ENCODE data around the gene SAA1. TPM values are rescaled to one million over a fixed set of nuclear protein-coding genes. Genes with fewer than 3 reads are reported as not detected.
A peak's percentile ranks its signal among the peaks of the same experiment; 100 is the strongest.

Gene SAA1
- total RNA-seq (2013; cell fraction: nucleolus; rRNA removed), result not detected in 2 replicates
- not detected in 2 replicates for total RNA-seq (2014; rRNA removed)
- total RNA-seq (2014; rRNA removed; fragmentation: Illumina TruSeq; extraction: Trizol), result not detected in 2 replicates
- total RNA-seq (2021), result 5.5 and 6.9 TPM in 2 replicates
- polyA plus RNA-seq (2011; ENCODE audit: low read depth), result not detected
- not detected in 2 replicates for polyA plus RNA-seq (2011; rRNA removed)
- not detected in 2 replicates for polyA plus RNA-seq (2011; cell fraction: cytosol; rRNA removed)
- polyA plus RNA-seq (2011; cell fraction: nucleus; rRNA removed), result not detected in 2 replicates
- not detected in 2 replicates for polyA plus RNA-seq (2012)
- polyA plus RNA-seq (2014; fragmentation: Illumina TruSeq; extraction: Trizol), result not detected in 2 replicates
- polyA plus RNA-seq (2014; fragmentation: Nextera tagmentation; extraction: Ambion mirVana), result not detected
- polyA plus RNA-seq (2014; rRNA removed), result not detected in 2 replicates
- polyA plus RNA-seq (2016; fragmentation: Nextera tagmentation; extraction: Ambion mirVana), result under 1 TPM in 1 of 2 experiments, not detected in 1; 0.36 TPM
- not detected in 2 replicates for polyA minus RNA-seq (2011; rRNA and poly(A)+ RNA removed)
- not detected in 2 replicates for polyA minus RNA-seq (2011; cell fraction: cytosol; rRNA and poly(A)+ RNA removed)
- polyA minus RNA-seq (2011; cell fraction: nucleus; rRNA and poly(A)+ RNA removed), result not detected in 2 replicates
- percentile 27 among the genes with signal in this experiment for Bru-seq, nascent RNA
- percentile 14 among the genes with signal in this experiment for BruChase-seq, experiment 1, labeled RNA remaining after a 6-hour chase
- BruChase-seq, experiment 2, labeled RNA remaining after a 2-hour chase, result percentile 24 among the genes with signal in this experiment
- long read RNA-seq, experiment 1, result 0 reads
- long read RNA-seq, experiment 2, partial matches to known transcripts, result 0 of 2 reads
- long read RNA-seq, experiment 2, other reads (novel, unspliced or antisense), result 2 of 2 reads

DNA sequence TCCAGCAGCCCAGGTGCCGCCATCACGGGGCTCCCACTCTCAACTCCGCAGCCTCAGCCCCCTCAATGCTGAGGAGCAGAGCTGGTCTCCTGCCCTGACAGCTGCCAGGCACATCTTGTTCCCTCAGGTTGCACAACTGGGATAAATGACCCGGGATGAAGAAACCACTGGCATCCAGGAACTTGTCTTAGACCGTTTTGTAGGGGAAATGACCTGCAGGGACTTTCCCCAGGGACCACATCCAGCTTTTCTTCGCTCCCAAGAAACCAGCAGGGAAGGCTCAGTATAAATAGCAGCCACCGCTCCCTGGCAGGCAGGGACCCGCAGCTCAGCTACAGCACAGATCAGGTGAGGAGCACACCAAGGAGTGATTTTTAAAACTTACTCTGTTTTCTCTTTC lies at the start of gene SAA1:
TSS of gene SAA1 (plus strand) at position 316 of the 400 bp plus-strand sequence. CDS start 624 bp downstream, outside the sequence.
- no peaks in the 10 kb centered on the region for H4K20me1 ChIP-seq (ENCODE audit: control insufficient read depth, insufficient read depth)
- H3K36me3 ChIP-seq (ENCODE audit: control insufficient read depth in 2 of 2, insufficient read depth in 2 of 2, low read length in 1 of 2), result no peaks in the 10 kb centered on the region
- BruUV-seq (replicated peaks), result no TSS peak
- no peaks in the 10 kb centered on the region for H3K27me3 ChIP-seq (replicated peaks in 1 of 2; ENCODE audit: control insufficient read depth in 2 of 2, insufficient read depth in 2 of 2, low read length in 1 of 2)
- no peak within 1 kb of the TSS for H3K4me3 ChIP-seq
- H3K9ac ChIP-seq (ENCODE audit: control insufficient read depth, insufficient read depth, low read length), result no peak within 1 kb of the TSS
- no peaks in the 10 kb centered on the region for H3K79me2 ChIP-seq (ENCODE audit: control insufficient read depth, insufficient read depth, low read length)
- no peaks in the 10 kb centered on the region for H3K9me3 ChIP-seq (replicated peaks; ENCODE audit: control insufficient read depth, insufficient read depth, low read length)
- in situ Hi-C loops (cut with MboI), result no loop called here
- 75% methylated on average over 8 of the region's 8 CpGs for WGBS (ENCODE audit: insufficient coverage, insufficient replicate concordance, low lambda C conversion rate, missing lambda C conversion rate)
- CTCF ChIA-PET, result interaction anchor here (1.3 to 1.6 kb wide), 2 partner anchors 19 to 22 kb away, joined by 3 to 15 read pairs; no protein-coding TSS in a partner anchor
- RAD21 ChIA-PET (ENCODE audit: unreplicated experiment), result interaction anchor here (3.0 kb wide), 1 partner anchor 22 kb away, joined by 9 read pairs; no protein-coding TSS in a partner anchor
- SMC1A ChIA-PET (ENCODE audit: uncharacterized antibody, unreplicated experiment), result interaction anchor here (0.8 to 1.0 kb wide), 3 partner anchors 15 to 42 kb away, joined by 3 read pairs; no protein-coding TSS in a partner anchor
- intact Hi-C loops (cut with micrococcal nuclease; ENCODE audit: unreplicated experiment), result no loop called here
- no peak for DNase-seq (ENCODE audit: low read depth, low spot score)
- no peak for FAIRE-seq
- TF ChIP-seq, protein P1, sequence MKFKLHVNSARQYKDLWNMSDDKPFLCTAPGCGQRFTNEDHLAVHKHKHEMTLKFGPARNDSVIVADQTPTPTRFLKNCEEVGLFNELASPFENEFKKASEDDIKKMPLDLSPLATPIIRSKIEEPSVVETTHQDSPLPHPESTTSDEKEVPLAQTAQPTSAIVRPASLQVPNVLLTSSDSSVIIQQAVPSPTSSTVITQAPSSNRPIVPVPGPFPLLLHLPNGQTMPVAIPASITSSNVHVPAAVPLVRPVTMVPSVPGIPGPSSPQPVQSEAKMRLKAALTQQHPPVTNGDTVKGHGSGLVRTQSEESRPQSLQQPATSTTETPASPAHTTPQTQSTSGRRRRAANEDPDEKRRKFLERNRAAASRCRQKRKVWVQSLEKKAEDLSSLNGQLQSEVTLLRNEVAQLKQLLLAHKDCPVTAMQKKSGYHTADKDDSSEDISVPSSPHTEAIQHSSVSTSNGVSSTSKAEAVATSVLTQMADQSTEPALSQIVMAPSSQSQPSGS (IDR thresholded peaks at IDR 0.05; ENCODE audit: low read length), result no peak
- TF ChIP-seq FOS (IDR thresholded peaks at IDR 0.05; ENCODE audit: borderline replicate concordance, extremely low read depth, insufficient read length) (no peak), POLR2A (IDR thresholded peaks at IDR 0.05; ENCODE audit: low read depth, low read length) (no peak), HDAC2 (IDR thresholded peaks at IDR 0.05) (no peak), CBFB (IDR thresholded peaks at IDR 0.05; ENCODE audit: low read depth) (no peak), BHLHE40 (IDR thresholded peaks at IDR 0.05; ENCODE audit: borderline replicate concordance in 1 of 2, low read depth in 2 of 2, low read length in 1 of 2) (no peak), SREBF2 (IDR thresholded peaks at IDR 0.05; ENCODE audit: low read length) (no peak), EGR1 (IDR thresholded peaks at IDR 0.05; ENCODE audit: borderline replicate concordance in 1 of 2, low read depth in 2 of 2, low read length in 2 of 2) (no peak), GATAD2B (conservative IDR thresholded peaks at IDR 0.05; ENCODE audit: low read depth) (no peak)
- TF ChIP-seq, protein P2, sequence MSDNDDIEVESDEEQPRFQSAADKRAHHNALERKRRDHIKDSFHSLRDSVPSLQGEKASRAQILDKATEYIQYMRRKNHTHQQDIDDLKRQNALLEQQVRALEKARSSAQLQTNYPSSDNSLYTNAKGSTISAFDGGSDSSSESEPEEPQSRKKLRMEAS (IDR thresholded peaks at IDR 0.05; ENCODE audit: low read depth, low read length), result no peak
- TF ChIP-seq, protein P3, sequence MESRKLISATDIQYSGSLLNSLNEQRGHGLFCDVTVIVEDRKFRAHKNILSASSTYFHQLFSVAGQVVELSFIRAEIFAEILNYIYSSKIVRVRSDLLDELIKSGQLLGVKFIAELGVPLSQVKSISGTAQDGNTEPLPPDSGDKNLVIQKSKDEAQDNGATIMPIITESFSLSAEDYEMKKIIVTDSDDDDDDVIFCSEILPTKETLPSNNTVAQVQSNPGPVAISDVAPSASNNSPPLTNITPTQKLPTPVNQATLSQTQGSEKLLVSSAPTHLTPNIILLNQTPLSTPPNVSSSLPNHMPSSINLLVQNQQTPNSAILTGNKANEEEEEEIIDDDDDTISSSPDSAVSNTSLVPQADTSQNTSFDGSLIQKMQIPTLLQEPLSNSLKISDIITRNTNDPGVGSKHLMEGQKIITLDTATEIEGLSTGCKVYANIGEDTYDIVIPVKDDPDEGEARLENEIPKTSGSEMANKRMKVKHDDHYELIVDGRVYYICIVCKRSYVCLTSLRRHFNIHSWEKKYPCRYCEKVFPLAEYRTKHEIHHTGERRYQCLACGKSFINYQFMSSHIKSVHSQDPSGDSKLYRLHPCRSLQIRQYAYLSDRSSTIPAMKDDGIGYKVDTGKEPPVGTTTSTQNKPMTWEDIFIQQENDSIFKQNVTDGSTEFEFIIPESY (IDR thresholded peaks at IDR 0.05), result no peak
- TF ChIP-seq, protein P4, sequence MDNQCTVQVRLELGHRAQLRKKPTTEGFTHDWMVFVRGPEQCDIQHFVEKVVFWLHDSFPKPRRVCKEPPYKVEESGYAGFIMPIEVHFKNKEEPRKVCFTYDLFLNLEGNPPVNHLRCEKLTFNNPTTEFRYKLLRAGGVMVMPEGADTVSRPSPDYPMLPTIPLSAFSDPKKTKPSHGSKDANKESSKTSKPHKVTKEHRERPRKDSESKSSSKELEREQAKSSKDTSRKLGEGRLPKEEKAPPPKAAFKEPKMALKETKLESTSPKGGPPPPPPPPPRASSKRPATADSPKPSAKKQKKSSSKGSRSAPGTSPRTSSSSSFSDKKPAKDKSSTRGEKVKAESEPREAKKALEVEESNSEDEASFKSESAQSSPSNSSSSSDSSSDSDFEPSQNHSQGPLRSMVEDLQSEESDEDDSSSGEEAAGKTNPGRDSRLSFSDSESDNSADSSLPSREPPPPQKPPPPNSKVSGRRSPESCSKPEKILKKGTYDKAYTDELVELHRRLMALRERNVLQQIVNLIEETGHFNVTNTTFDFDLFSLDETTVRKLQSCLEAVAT (IDR thresholded peaks at IDR 0.05), result no peak
- TF ChIP-seq, protein P5, sequence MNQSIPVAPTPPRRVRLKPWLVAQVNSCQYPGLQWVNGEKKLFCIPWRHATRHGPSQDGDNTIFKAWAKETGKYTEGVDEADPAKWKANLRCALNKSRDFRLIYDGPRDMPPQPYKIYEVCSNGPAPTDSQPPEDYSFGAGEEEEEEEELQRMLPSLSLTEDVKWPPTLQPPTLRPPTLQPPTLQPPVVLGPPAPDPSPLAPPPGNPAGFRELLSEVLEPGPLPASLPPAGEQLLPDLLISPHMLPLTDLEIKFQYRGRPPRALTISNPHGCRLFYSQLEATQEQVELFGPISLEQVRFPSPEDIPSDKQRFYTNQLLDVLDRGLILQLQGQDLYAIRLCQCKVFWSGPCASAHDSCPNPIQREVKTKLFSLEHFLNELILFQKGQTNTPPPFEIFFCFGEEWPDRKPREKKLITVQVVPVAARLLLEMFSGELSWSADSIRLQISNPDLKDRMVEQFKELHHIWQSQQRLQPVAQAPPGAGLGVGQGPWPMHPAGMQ (IDR thresholded peaks at IDR 0.05; ENCODE audit: borderline replicate concordance), result no peak
- H3K27ac ChIP-seq (ENCODE audit: control insufficient read depth, insufficient read depth), result no peak within 1 kb of the TSS
- POLR2A ChIA-PET, result interaction anchor here (0.8 kb wide), 1 partner anchor 17 kb away, joined by 5 read pairs; no protein-coding TSS in a partner anchor
- no peak within 1 kb of the TSS for H3K4me2 ChIP-seq (ENCODE audit: control insufficient read depth, insufficient read depth)
- peaks cover 20% of the 10 kb centered on the region for H3K4me1 ChIP-seq (ENCODE audit: control insufficient read depth, insufficient read depth, low read length)
- ATAC-seq, result no peak
- H2AFZ ChIP-seq (ENCODE audit: control insufficient read depth, low read depth, low read length), result no peak within 1 kb of the TSS

Measured in GM12878 (cell line).